Activated naive CD4-positive, alpha-beta T cell treated with anti-CD3 and anti-CD28 coated beads, Interleukin-2, amount 10 ng/mL, durations not matched to agents 7 days and 5 days (primary cell): ENCODE measurements around the gene CAPG.

Experiments used
- CTCF ChIA-PET: fragments of 350-600 bp; sonication (Branson Sonifier 250); formaldehyde crosslinking; loops from one replicate; lab custom pipeline; 2021; ENCODE audit warnings: antibody characterized with exemption; lab: Charles Lee
- DNase-seq: peaks from one replicate; pipeline ENCODE4 v3.0.0-alpha.2; 2020
- H3K27ac Mint-ChIP-seq: one replicate; pipeline ENCODE4 v1.8.0; 2021; ENCODE audit warnings: mild to moderate bottlenecking, moderate library complexity, mixed read lengths
- H3K27me3 Mint-ChIP-seq: one replicate; pipeline ENCODE4 v1.8.0; 2021; ENCODE audit warnings: mild to moderate bottlenecking, mixed read lengths
- H3K36me3 Mint-ChIP-seq: one replicate; pipeline ENCODE4 v1.8.0; 2021; ENCODE audit warnings: mixed read lengths
- H3K4me1 Mint-ChIP-seq: one replicate; pipeline ENCODE4 v1.8.0; 2021; ENCODE audit warnings: mixed read lengths
- H3K4me3 Mint-ChIP-seq: one replicate; pipeline ENCODE4 v1.8.0; 2021; ENCODE audit warnings: mild to moderate bottlenecking, moderate library complexity, mixed read lengths
- H3K9me3 Mint-ChIP-seq: one replicate; pipeline ENCODE4 v1.8.0; 2021; ENCODE audit warnings: mixed read lengths

Gene CAPG

GRCh38 chr2:85435220-85435958 lies 25.2 kb upstream of the CAPG start:
- peaks cover 6% of the 10 kb centered on the region for H3K27me3 Mint-ChIP-seq
- CTCF ChIA-PET: no interaction called here
- H3K36me3 Mint-ChIP-seq: no peaks in the 10 kb centered on the region
- H3K9me3 Mint-ChIP-seq: no peaks in the 10 kb centered on the region
- DNase-seq: no peak
- no peak overlapping the region for H3K4me3 Mint-ChIP-seq
- no peak overlapping the region for H3K27ac Mint-ChIP-seq
- H3K4me1 Mint-ChIP-seq: peaks cover 40% of the 10 kb centered on the region

DNA sequence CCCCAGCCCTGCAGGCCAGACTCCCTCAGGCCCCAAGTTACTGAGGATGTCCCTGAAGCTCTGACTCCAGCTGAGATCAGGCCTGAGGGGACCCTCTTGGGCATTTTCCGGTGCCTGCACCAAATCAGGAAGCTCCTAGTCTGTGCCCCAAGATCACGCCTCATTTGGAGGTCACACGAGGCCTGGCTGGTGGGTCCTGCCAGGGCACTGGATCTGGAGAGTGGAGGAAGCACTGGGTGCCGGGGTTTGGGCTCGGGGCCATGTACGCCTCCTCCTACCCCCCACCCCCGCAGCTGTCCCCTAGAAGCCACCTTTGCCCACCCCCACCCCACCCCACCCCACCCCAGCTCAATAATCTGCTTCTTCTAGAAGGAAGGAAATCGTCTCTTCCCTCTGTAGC lies 24.5 kb upstream of the CAPG start:
- peaks cover 33% of the 10 kb centered on the region for H3K4me1 Mint-ChIP-seq
- no peak overlapping the region for H3K4me3 Mint-ChIP-seq
- no peak overlapping the region for H3K27ac Mint-ChIP-seq
- no peak for DNase-seq
- no peaks in the 10 kb centered on the region for H3K9me3 Mint-ChIP-seq
- H3K36me3 Mint-ChIP-seq: no peaks in the 10 kb centered on the region
- CTCF ChIA-PET: no interaction called here
- peaks cover 12% of the 10 kb centered on the region for H3K27me3 Mint-ChIP-seq

DNA sequence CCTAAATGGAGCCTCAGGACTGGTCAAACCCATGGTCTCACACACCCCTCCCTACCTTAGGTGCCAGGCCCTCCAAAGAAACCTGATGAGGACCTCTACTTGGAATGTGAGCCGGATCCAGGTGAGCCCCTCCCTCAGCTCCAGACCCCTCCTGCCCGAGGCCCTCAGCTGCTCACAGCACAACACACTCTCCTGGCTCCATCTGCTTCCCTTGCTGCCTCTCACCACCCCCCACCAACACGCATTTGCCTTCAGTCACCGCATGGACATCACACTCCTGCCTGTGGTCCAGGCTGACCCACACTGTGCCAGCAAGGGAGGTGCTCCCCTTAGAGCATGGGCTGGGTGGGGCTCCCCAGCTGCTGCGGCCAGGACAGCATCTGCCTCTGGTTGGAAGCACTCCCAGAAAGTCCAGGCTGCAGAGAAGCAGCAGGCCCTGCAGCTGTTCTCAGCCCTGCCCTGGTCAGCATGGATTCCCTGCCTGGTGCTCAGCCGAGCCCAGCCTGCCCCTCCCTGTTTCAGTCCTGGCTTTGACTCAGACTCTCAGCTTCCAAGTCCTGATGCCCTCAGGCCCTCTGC lies 23.4 kb upstream of the CAPG start:
- no peak for DNase-seq

GRCh38 chr2:85431570-85432205 lies 21.5 kb upstream of the CAPG start:
- DNase-seq: no peak
- CTCF ChIA-PET: interaction anchor here (2.2 kb wide), 1 partner anchor 13 kb away, joined by 4 read pairs; the partner anchor contains the start of gene SH2D6
- no peaks in the 10 kb centered on the region for H3K9me3 Mint-ChIP-seq
- H3K27me3 Mint-ChIP-seq: peaks cover 15% of the 10 kb centered on the region
- no peak overlapping the region for H3K4me3 Mint-ChIP-seq
- no peaks in the 10 kb centered on the region for H3K36me3 Mint-ChIP-seq
- H3K4me1 Mint-ChIP-seq: peaks cover 7% of the 10 kb centered on the region
- H3K27ac Mint-ChIP-seq: no peak overlapping the region

More for the DNA sequence above, 23.4 kb upstream of the CAPG start:
- peaks cover 15% of the 10 kb centered on the region for H3K27me3 Mint-ChIP-seq
- no peaks in the 10 kb centered on the region for H3K36me3 Mint-ChIP-seq
- no peaks in the 10 kb centered on the region for H3K9me3 Mint-ChIP-seq
- H3K4me3 Mint-ChIP-seq: no peak overlapping the region
- peaks cover 22% of the 10 kb centered on the region for H3K4me1 Mint-ChIP-seq
- H3K27ac Mint-ChIP-seq: no peak overlapping the region
- CTCF ChIA-PET: no interaction called here

GRCh38 chr2:85430752-85431569 lies 20.8 kb upstream of the CAPG start:
- H3K4me1 Mint-ChIP-seq: peaks cover under 1% of the 10 kb centered on the region
- no peak overlapping the region for H3K4me3 Mint-ChIP-seq
- peaks cover 15% of the 10 kb centered on the region for H3K27me3 Mint-ChIP-seq
- H3K27ac Mint-ChIP-seq: no peak overlapping the region
- no peaks in the 10 kb centered on the region for H3K9me3 Mint-ChIP-seq
- DNase-seq: no peak
- CTCF ChIA-PET: interaction anchor here (1.3 to 2.2 kb wide), 2 partner anchors 12 to 126 kb away, joined by 3 to 4 read pairs; partner anchors contain the start of gene SH2D6
- no peaks in the 10 kb centered on the region for H3K36me3 Mint-ChIP-seq

- DNase-seq: no peak
- Mint-ChIP-seq H3K27ac (no peak overlapping the region), H3K9me3 (no peaks in the 10 kb centered on the region), H3K27me3 (peaks cover 15% of the 10 kb centered on the region), H3K4me1 (no peaks in the 10 kb centered on the region), H3K4me3 (no peak overlapping the region), H3K36me3 (no peaks in the 10 kb centered on the region)
- CTCF ChIA-PET: interaction anchor here (1.3 to 2.7 kb wide), 3 partner anchors 11 to 127 kb away, joined by 3 to 15 read pairs (median 4); partner anchors contain the start of gene SH2D6
These were observed 19.7 kb upstream of the CAPG start for GRCh38 chr2:85429924-85430289.

DNA sequence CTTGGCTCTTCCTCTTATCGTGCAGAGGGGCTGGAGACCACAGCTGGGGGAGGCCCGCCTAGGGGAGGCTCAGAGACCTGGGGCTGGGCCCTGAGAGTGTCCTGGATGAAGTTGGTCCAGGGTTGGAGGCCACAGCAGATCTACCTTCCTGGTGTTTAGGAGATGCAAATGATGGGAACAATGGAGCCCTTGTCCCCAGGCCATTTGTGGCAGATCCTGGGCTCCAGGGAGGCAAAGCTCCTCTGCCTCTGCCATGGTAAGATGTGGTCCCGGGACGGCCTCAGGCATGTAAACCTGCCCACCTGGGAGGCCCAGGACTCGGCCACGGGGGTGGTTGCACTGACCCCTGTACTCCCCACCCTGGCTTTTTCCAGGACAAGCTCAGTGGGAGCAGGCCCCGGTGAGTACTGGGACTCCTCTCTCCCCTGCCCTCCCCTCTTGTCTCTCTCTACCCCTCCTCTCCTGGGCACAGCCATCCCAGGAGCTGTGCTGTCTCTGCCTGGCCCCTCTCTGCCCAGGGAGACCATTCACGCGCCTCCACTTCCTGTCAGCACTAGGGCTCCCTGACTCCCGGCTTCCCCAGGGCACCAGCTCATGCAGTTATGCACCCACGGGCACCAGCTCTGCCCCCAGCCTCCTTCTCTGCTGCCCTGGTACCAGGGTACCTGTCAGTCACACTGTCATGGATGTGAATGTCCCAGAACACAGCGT lies 19.2 kb upstream of the CAPG start:
- H3K27me3 Mint-ChIP-seq: peaks cover 15% of the 10 kb centered on the region
- no peaks in the 10 kb centered on the region for H3K9me3 Mint-ChIP-seq
- H3K27ac Mint-ChIP-seq: no peak overlapping the region
- H3K4me3 Mint-ChIP-seq: no peak overlapping the region
- DNase-seq: no peak
- no peaks in the 10 kb centered on the region for H3K36me3 Mint-ChIP-seq
- CTCF ChIA-PET: interaction anchor here (1.3 to 2.7 kb wide), 3 partner anchors 10 to 127 kb away, joined by 3 to 15 read pairs (median 4); partner anchors contain the start of gene SH2D6
- no peaks in the 10 kb centered on the region for H3K4me1 Mint-ChIP-seq

DNA sequence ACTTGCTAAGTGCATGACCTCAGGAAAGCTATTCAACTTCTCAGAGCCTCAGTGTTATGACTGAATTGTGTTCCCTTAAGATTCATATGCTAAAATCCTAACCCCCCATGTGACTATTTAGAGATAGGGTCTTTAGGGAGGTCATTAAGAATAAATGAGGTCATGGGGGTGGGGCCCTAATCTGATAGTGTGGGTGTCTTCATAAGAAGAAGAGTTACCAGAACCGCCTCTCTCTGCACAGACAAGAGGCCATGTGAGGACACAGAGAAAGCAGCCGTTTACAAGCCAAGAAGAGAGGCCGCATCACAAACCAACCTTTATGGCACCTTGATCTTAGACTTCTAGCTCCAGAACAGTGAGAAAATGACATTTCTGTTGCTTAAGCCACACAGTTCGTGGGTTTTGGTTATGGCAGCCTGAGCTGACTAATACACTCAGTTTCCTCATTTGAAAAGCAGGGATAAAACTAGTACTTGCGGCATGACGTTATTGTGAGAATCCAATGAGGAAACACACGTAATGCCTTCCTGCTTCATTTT lies 18.2 kb upstream of the CAPG start:
- CTCF ChIA-PET: interaction anchor here (0.9 to 2.7 kb wide), 3 partner anchors 9 to 123 kb away, joined by 3 to 15 read pairs (median 3); no protein-coding TSS in a partner anchor
- H3K36me3 Mint-ChIP-seq: no peaks in the 10 kb centered on the region
- no peaks in the 10 kb centered on the region for H3K9me3 Mint-ChIP-seq
- H3K4me1 Mint-ChIP-seq: no peaks in the 10 kb centered on the region
- H3K4me3 Mint-ChIP-seq: no peak overlapping the region
- H3K27ac Mint-ChIP-seq: no peak overlapping the region
- no peak for DNase-seq
- H3K27me3 Mint-ChIP-seq: peaks cover 17% of the 10 kb centered on the region

GRCh38 chr2:85427300-85427835 lies 17.2 kb upstream of the CAPG start:
- no peak overlapping the region for H3K4me3 Mint-ChIP-seq
- DNase-seq: no peak
- peak overlapping the region; percentile 3 for H3K27ac Mint-ChIP-seq
- H3K36me3 Mint-ChIP-seq: no peaks in the 10 kb centered on the region
- H3K4me1 Mint-ChIP-seq: no peaks in the 10 kb centered on the region
- H3K9me3 Mint-ChIP-seq: no peaks in the 10 kb centered on the region
- CTCF ChIA-PET: interaction anchor here (1.1 to 2.7 kb wide), 2 partner anchors 120 to 124 kb away, joined by 3 to 15 read pairs; no protein-coding TSS in a partner anchor
- H3K27me3 Mint-ChIP-seq: peaks cover 17% of the 10 kb centered on the region

GRCh38 chr2:85425588-85425987 lies 15.4 kb upstream of the CAPG start:
- peaks cover 11% of the 10 kb centered on the region for H3K4me1 Mint-ChIP-seq
- CTCF ChIA-PET: interaction anchor here (2.4 kb wide), 1 partner anchor 126 kb away, joined by 8 read pairs; no protein-coding TSS in a partner anchor
- H3K4me3 Mint-ChIP-seq: no peak overlapping the region

GRCh38 chr2:85423525-85423924 lies 13.4 kb upstream of the CAPG start:
- no peak overlapping the region for H3K4me3 Mint-ChIP-seq
- no peaks in the 10 kb centered on the region for H3K36me3 Mint-ChIP-seq
- peaks cover 29% of the 10 kb centered on the region for H3K4me1 Mint-ChIP-seq
- DNase-seq: no peak
- CTCF ChIA-PET: interaction anchor here (0.9 to 6.1 kb wide), 4 partner anchors 119 to 130 kb away, joined by 3 to 62 read pairs (median 8); partner anchors contain the start of gene MAT2A
- H3K27me3 Mint-ChIP-seq: peaks cover 7% of the 10 kb centered on the region
- no peaks in the 10 kb centered on the region for H3K9me3 Mint-ChIP-seq
- no peak overlapping the region for H3K27ac Mint-ChIP-seq

More at GRCh38 chr2:85425588-85425987, 15.4 kb upstream of the CAPG start:
- Mint-ChIP-seq H3K36me3 (no peaks in the 10 kb centered on the region), H3K27ac (no peak overlapping the region), H3K9me3 (no peaks in the 10 kb centered on the region), H3K27me3 (peaks cover 17% of the 10 kb centered on the region)
- DNase-seq: no peak

DNA sequence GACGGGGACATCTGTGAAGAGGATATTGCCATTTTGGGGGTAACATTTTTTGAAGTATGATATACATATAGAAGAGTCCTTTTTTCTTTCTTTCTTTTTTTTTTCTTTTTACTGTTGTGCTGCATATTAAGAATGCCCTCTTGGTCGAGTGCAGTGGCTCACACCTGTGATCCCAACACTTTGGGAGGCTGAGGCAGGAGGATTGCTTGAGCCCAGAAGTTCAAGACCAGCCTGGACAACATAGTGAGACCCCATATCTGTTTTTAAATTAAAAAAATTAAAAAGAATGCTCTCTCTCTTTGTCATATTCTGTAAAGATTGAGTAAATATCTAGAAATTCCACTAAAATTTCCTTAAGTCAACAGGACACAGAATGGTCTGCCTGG lies 11.9 kb upstream of the CAPG start:
- no peak overlapping the region for H3K4me3 Mint-ChIP-seq
- H3K36me3 Mint-ChIP-seq: no peaks in the 10 kb centered on the region
- no peak overlapping the region for H3K27ac Mint-ChIP-seq
- DNase-seq: no peak
- H3K9me3 Mint-ChIP-seq: no peaks in the 10 kb centered on the region
- CTCF ChIA-PET: interaction anchor here (0.6 to 6.1 kb wide), 8 partner anchors 15 to 131 kb away, joined by 3 to 197 read pairs (median 8); partner anchors contain the start of gene MAT2A
- peaks cover 35% of the 10 kb centered on the region for H3K4me1 Mint-ChIP-seq
- peaks cover 7% of the 10 kb centered on the region for H3K27me3 Mint-ChIP-seq
